Psoas muscle (tissue), 8 donors: ENCODE measurements around the gene STPG2. TPM values are rescaled to one million over a fixed set of nuclear protein-coding genes. Genes with fewer than 3 reads are reported as not detected.

ENCODE experiments used
- ATAC-seq, 4 donors: fragments of 200-7000 bp; cut with Tn5 transposase; one replicate each; pipeline ENCODE4 v1.9.1; 2020; ENCODE audit warnings: moderate library complexity in 3 of 4, mild to moderate bottlenecking in 2 of 4
- DNase-seq, 2 donors: peaks; one replicate each; pipeline ENCODE4 v3.0.0-alpha.2; 2020
- H3K27ac ChIP-seq: fragments of 200-600 bp; one replicate; pipeline ENCODE4 v1.8.0; 2022
- H3K27me3 ChIP-seq, 3 donors: fragments of 200-600 bp in 1 of 3; one replicate each; pipeline versions ENCODE4 v1.6.1 to v1.8.0; 2013 to 2022; ENCODE audit warnings: low read length in 2 of 3, mild to moderate bottlenecking in 2 of 3, moderate library complexity in 1 of 3; ENCODE audit not compliant: insufficient read depth in 3 of 3
- H3K36me3 ChIP-seq, 2 donors: fragments of 200-600 bp in 1 of 2; one replicate each; pipeline versions ENCODE4 v1.6.1 to v1.8.0; 2013 to 2022; ENCODE audit warnings: low read depth in 1 of 2, mild to moderate bottlenecking in 1 of 2, moderate library complexity in 1 of 2; ENCODE audit not compliant: insufficient read depth in 1 of 2
- H3K4me1 ChIP-seq: fragments of 200-600 bp; one replicate; pipeline ENCODE4 v1.8.0; 2022
- H3K4me3 ChIP-seq: fragments of 200-600 bp; one replicate; pipeline ENCODE4 v1.8.0; 2022; ENCODE audit warnings: mild to moderate bottlenecking
- H3K9me3 ChIP-seq: fragments of 200-600 bp; one replicate; pipeline ENCODE4 v1.8.0; 2022
- CTCF ChIP-seq: fragments of 200-600 bp; IDR thresholded peaks from one replicate; pipeline ENCODE4 v1.8.0; 2022; ENCODE audit warnings: antibody characterized with exemption
- WGBS, 3 donors: extraction: QIAGEN DNeasy Blood & Tissue Kit; methylation state at CpG; one replicate each; pipeline versions ENCODE4 v1.1.6 to v1.1.7; 2013; 5-methylcytosine and 5-hydroxymethylcytosine counted together
- intact Hi-C, 2 donors: fragments of 100-400 bp; cut with DNase I; formaldehyde crosslinking; loops; one replicate each; pipeline versions ENCODE4 v1.11.0 to v1.14.2; 2022
- polyA plus RNA-seq, 3 donors: library from polyadenylated mRNA; stranded (reverse); fragments of 200-250 nt; gene quantifications; one replicate each; pipeline ENCODE4 v1.2.3, GENCODE V29; 2013
- total RNA-seq, 4 donors: library from RNA; stranded (reverse); fragmentation: NEBNext Ultra II Directional in 2 of 4; extraction: Animal tissue kit (Norgen Biotek cat#: 25700) in 2 of 4; gene quantifications; one replicate each; pipeline versions ENCODE4 v1.2.1 to v1.2.4, GENCODE V29; 2021 to 2023
- donor health status: healthy with polysubstance abuse.
- donor health status: DM: no; HTN: no; CAD: no; lungs with moderate emphysema.
- donor health status: Bipolar disorder and iron deficiency.
- donor health status: healthy.
- donor health status: DM: yes; HTN: yes; CAD: no.
- donor health status: DM: no; HTN: no; CAD: no.
- donor health status: DM: no; HTN: no; CAD: no.
- donor health status: DM: yes; HTN: yes; CAD: no.

STPG2 gene
- total and polyA plus RNA-seq, 7 donors = 0.01 to 0.21 TPM; not detected in 5

GRCh38 chr4:98046665-98047064, 96.6 kb downstream of the STPG2 start:
- ATAC-seq (no peak), DNase-seq (no peak)
- TF ChIP-seq CTCF = no peak
- no peaks in the 10 kb centered on the region for H3K9me3 ChIP-seq
- H3K4me1 ChIP-seq = no peaks in the 10 kb centered on the region
- intact Hi-C loops = no loop called here
- H3K27ac ChIP-seq = no peak overlapping the region
- H3K36me3 ChIP-seq = no peaks in the 10 kb centered on the region
- no peak overlapping the region for H3K4me3 ChIP-seq
- H3K27me3 ChIP-seq = no peaks in the 10 kb centered on the region
- WGBS, 3 donors = 40 to 48% (median 42%) methylated on average over 1 of the region's 1 CpG

GRCh38 chr4:98030059-98030458, 113.2 kb downstream of the STPG2 start:
- Histone ChIP-seq H3K27me3 (no peaks in the 10 kb centered on the region), H3K27ac (no peak overlapping the region), H3K4me1 (no peaks in the 10 kb centered on the region), H3K36me3 (no peaks in the 10 kb centered on the region), H3K4me3 (no peak overlapping the region), H3K9me3 (no peaks in the 10 kb centered on the region)
- DNase-seq (no peak), ATAC-seq (no peak)
- 60 to 74% (median 64%) methylated on average over 1 of the region's 1 CpG for WGBS, 3 donors
- intact Hi-C loops = no loop called here
- no peak for TF ChIP-seq CTCF

DNA sequence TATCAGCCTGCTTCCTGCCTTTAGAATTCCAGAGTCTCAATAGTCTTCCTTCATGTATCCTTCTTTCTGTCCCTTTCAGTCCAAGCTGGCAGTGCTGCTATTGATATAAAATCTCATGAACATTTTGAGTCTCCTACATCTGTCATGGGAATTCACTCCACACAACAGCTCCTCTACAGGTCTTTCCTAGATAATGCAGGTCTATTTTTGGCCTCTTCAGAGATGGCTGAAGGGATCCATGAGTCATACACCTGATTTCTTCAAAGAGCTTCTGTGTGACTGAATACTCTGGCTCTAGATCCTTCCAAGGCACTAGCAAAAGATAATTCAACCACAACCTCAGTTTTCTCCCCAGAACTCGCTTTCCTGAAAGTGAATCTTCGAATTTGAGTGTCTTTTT, 115.4 kb downstream of the STPG2 start:
- no peak overlapping the region for H3K4me3 ChIP-seq
- DNase-seq (no peak), ATAC-seq (peak in 1 of 4 donors; percentile 52)
- H3K27ac ChIP-seq = no peak overlapping the region
- no peak for TF ChIP-seq CTCF
- no peaks in the 10 kb centered on the region for H3K4me1 ChIP-seq
- H3K36me3 ChIP-seq = no peaks in the 10 kb centered on the region
- no peaks in the 10 kb centered on the region for H3K9me3 ChIP-seq
- H3K27me3 ChIP-seq = no peaks in the 10 kb centered on the region
- intact Hi-C loops = no loop called here
- 60 to 70% (median 62%) methylated on average over 2 of the region's 2 CpGs for WGBS, 3 donors

DNA sequence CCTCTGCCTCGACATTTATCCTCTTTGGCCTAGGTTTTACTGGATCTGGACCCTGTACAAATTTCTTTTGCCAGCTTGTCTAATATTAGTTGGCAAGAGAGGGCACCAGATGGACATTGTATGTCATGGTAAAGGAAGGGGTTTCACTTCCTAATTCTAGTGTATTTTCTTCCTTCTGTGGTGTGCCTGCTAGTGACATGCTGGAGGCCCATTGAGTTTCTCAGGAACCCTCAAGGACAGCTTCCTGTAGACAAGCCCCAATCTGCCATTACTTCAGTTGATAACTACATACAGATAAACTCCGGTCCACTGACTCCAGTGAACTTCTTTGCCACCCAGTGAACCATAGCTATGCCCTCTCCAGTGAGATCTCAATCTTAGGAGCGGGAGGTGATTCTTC, 116.9 kb downstream of the STPG2 start:
- no peak for DNase-seq
- no peaks in the 10 kb centered on the region for H3K27me3 ChIP-seq
- H3K4me1 ChIP-seq = no peaks in the 10 kb centered on the region
- H3K36me3 ChIP-seq = no peaks in the 10 kb centered on the region
- intact Hi-C loops = no loop called here
- no peak for TF ChIP-seq CTCF
- no peak overlapping the region for H3K4me3 ChIP-seq
- H3K9me3 ChIP-seq = no peaks in the 10 kb centered on the region
- no peak for ATAC-seq
- no peak overlapping the region for H3K27ac ChIP-seq
- 77 to 85% (median 83%) methylated on average over 3 of the region's 3 CpGs for WGBS, 3 donors

DNA sequence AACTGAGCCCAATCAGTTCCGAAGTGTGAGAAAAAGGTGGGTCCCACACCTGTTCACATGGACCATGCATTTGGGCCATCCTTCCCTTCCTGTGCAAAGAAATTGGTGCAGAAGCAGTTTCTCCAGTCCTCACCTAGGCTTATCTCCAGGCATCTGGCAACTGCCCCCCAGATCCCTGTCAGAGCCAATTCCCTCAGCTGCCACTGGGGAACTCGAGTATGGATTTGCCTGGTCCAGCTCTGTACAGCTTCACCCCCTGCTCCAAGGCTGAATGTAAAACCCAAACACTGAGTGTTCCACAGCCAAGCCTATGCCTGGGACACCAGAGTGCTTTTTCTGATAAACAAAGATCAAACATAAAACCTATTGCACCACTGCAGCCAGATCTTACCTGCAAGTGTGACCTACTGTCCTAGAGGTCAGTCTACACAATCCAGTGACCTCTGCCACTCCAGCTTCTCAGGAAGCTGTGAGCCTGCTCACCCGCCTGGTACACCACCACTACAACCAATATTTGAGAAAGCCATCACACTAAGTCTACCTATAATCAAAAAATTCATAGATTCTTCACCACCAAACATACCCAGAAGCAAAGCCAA, 136.4 kb downstream of the STPG2 start:
- Histone ChIP-seq H3K4me3 (no peak overlapping the region), H3K4me1 (no peaks in the 10 kb centered on the region), H3K27me3 (no peaks in the 10 kb centered on the region), H3K27ac (no peak overlapping the region), H3K9me3 (no peaks in the 10 kb centered on the region), H3K36me3 (no peaks in the 10 kb centered on the region)
- intact Hi-C loops = no loop called here
- WGBS, 3 donors = 61 to 66% (median 64%) methylated on average over 3 of the region's 3 CpGs
- TF ChIP-seq CTCF = no peak
- ATAC-seq = no peak
- DNase-seq = no peak
